Skeletal muscle satellite cell (primary cell): ENCODE results near the gene PLEK2. TPM values are rescaled to one million over a fixed set of nuclear protein-coding genes. Genes with fewer than 3 reads are reported as not detected.
A peak's percentile ranks its signal among the peaks of the same experiment; 100 is the strongest.
"Not testable (repeated sequence)": the region's sequence is repeated elsewhere in the genome, so short reads cannot be mapped to it uniquely, and the experiment has no call there.

Experiments
- H3K27me3 ChIP-seq: 2 replicates; pipeline ENCODE4 v1.7.0; 2013; ENCODE audit warnings: low read length; ENCODE audit not compliant: control insufficient read depth, insufficient read depth
- H3K36me3 ChIP-seq: 2 replicates; pipeline ENCODE4 v1.7.0; 2013; ENCODE audit warnings: mild to moderate bottlenecking, control low read depth, low read length; ENCODE audit not compliant: insufficient read depth
- H3K4me1 ChIP-seq: 2 replicates; pipeline ENCODE4 v1.7.0; 2013; ENCODE audit warnings: low read length; ENCODE audit not compliant: control insufficient read depth, insufficient read depth
- H3K4me2 ChIP-seq: 2 replicates; pipeline ENCODE4 v1.7.0; 2013; ENCODE audit warnings: mild to moderate bottlenecking, low read length
- H3K4me3 ChIP-seq: 2 replicates; pipeline ENCODE4 v1.7.0; 2013; ENCODE audit warnings: low read length
- H3K9ac ChIP-seq: 2 replicates; pipeline ENCODE4 v1.7.0; 2013; ENCODE audit warnings: mild to moderate bottlenecking, low read depth, low read length, moderate library complexity
- H3K9me3 ChIP-seq: replicated peaks from 2 replicates; pipeline ENCODE4 v1.7.0; 2013; ENCODE audit warnings: mild to moderate bottlenecking, control low read depth, low read length
- total RNA-seq: library from RNA; depleted of rRNA; stranded (reverse); fragments of >200 nt; gene quantifications from 2 replicates; pipeline ENCODE4 v1.2.3, GENCODE V29; 2012; rRNA removed

PLEK2 gene
- 7.0 and 8.6 TPM in 2 replicates for total RNA-seq

GRCh38 chr14:67411820-67412421, at the start of gene PLEK2:
PLEK2 (minus strand) TSS chr14:67412165; CDS start chr14:67412059, 106 bp downstream.
- peak within 1 kb of the TSS; percentile 51 for H3K9ac ChIP-seq
- peak within 1 kb of the TSS; percentile 75 for H3K4me3 ChIP-seq
- H3K4me1 ChIP-seq = peaks cover 22% of the 10 kb centered on the region
- no peaks in the 10 kb centered on the region for H3K9me3 ChIP-seq
- no peaks in the 10 kb centered on the region for H3K36me3 ChIP-seq
- no peaks in the 10 kb centered on the region for H3K27me3 ChIP-seq
- H3K4me2 ChIP-seq = peak within 1 kb of the TSS; percentile 93

- Histone ChIP-seq H3K4me2 (no peak overlapping the region), H3K27me3 (peaks cover 67% of the 10 kb centered on the region), H3K9me3 (no peaks in the 10 kb centered on the region), H3K36me3 (no peaks in the 10 kb centered on the region), H3K4me1 (no peaks in the 10 kb centered on the region), H3K4me3 (no peak overlapping the region), H3K9ac (no peak overlapping the region)
Observed at GRCh38 chr14:67461341-67461985, 49.5 kb upstream of the PLEK2 start.

GRCh38 chr14:67459336-67459735, 47.4 kb upstream of the PLEK2 start:
- Histone ChIP-seq H3K4me2 (no peak overlapping the region), H3K4me1 (no peaks in the 10 kb centered on the region), H3K9me3 (no peaks in the 10 kb centered on the region), H3K36me3 (no peaks in the 10 kb centered on the region), H3K9ac (no peak overlapping the region), H3K27me3 (peaks cover 49% of the 10 kb centered on the region), H3K4me3 (no peak overlapping the region)

- no peaks in the 10 kb centered on the region for H3K4me1 ChIP-seq
- H3K4me3 ChIP-seq = no peak overlapping the region
- peaks cover 60% of the 10 kb centered on the region for H3K27me3 ChIP-seq
- H3K4me2 ChIP-seq = no peak overlapping the region
- H3K9ac ChIP-seq = no peak overlapping the region
- no peaks in the 10 kb centered on the region for H3K36me3 ChIP-seq
- no peaks in the 10 kb centered on the region for H3K9me3 ChIP-seq
Observed at GRCh38 chr14:67457782-67458181, 45.8 kb upstream of the PLEK2 start.

- no peaks in the 10 kb centered on the region for H3K36me3 ChIP-seq
- no peaks in the 10 kb centered on the region for H3K9me3 ChIP-seq
- no peak overlapping the region for H3K4me2 ChIP-seq
- H3K27me3 ChIP-seq = peaks cover 64% of the 10 kb centered on the region
- no peak overlapping the region for H3K9ac ChIP-seq
- no peak overlapping the region for H3K4me3 ChIP-seq
- no peaks in the 10 kb centered on the region for H3K4me1 ChIP-seq
Observed at GRCh38 chr14:67456732-67457131, 44.8 kb upstream of the PLEK2 start.

GRCh38 chr14:67453575-67454300, 41.8 kb upstream of the PLEK2 start:
- no peak overlapping the region for H3K4me3 ChIP-seq
- no peak overlapping the region for H3K4me2 ChIP-seq
- H3K4me1 ChIP-seq = no peaks in the 10 kb centered on the region
- no peaks in the 10 kb centered on the region for H3K36me3 ChIP-seq
- H3K9ac ChIP-seq = no peak overlapping the region
- no peaks in the 10 kb centered on the region for H3K9me3 ChIP-seq
- peaks cover 44% of the 10 kb centered on the region for H3K27me3 ChIP-seq

- H3K27me3 ChIP-seq = peaks cover 33% of the 10 kb centered on the region
- H3K36me3 ChIP-seq = not testable (repeated sequence)
Observed at GRCh38 chr14:67451667-67452066, 39.7 kb upstream of the PLEK2 start.

GRCh38 chr14:67449096-67449495, 37.1 kb upstream of the PLEK2 start:
- Histone ChIP-seq H3K27me3 (peaks cover 43% of the 10 kb centered on the region), H3K9me3 (no peaks in the 10 kb centered on the region), H3K9ac (no peak overlapping the region), H3K36me3 (no peaks in the 10 kb centered on the region), H3K4me3 (no peak overlapping the region), H3K4me2 (no peak overlapping the region), H3K4me1 (no peaks in the 10 kb centered on the region)

More at GRCh38 chr14:67451667-67452066, 39.7 kb upstream of the PLEK2 start:
- not testable (repeated sequence) for H3K9me3 ChIP-seq, H3K4me2 ChIP-seq, H3K9ac ChIP-seq, H3K4me1 ChIP-seq, H3K4me3 ChIP-seq

GRCh38 chr14:67447033-67447381, 35.0 kb upstream of the PLEK2 start:
- H3K4me2 ChIP-seq = no peak overlapping the region
- no peaks in the 10 kb centered on the region for H3K4me1 ChIP-seq
- no peaks in the 10 kb centered on the region for H3K9me3 ChIP-seq
- H3K4me3 ChIP-seq = no peak overlapping the region
- no peaks in the 10 kb centered on the region for H3K36me3 ChIP-seq
- H3K27me3 ChIP-seq = peaks cover 36% of the 10 kb centered on the region
- no peak overlapping the region for H3K9ac ChIP-seq

GRCh38 chr14:67446371-67447032, 34.5 kb upstream of the PLEK2 start:
- Histone ChIP-seq H3K9me3 (no peaks in the 10 kb centered on the region), H3K4me3 (no peak overlapping the region), H3K27me3 (peaks cover 36% of the 10 kb centered on the region), H3K4me2 (no peak overlapping the region), H3K9ac (no peak overlapping the region), H3K4me1 (no peaks in the 10 kb centered on the region), H3K36me3 (no peaks in the 10 kb centered on the region)

- no peak overlapping the region for H3K9ac ChIP-seq
Observed at GRCh38 chr14:67444395-67444794, 32.4 kb upstream of the PLEK2 start.

More at GRCh38 chr14:67444395-67444794, 32.4 kb upstream of the PLEK2 start:
- Histone ChIP-seq H3K36me3 (no peaks in the 10 kb centered on the region), H3K4me1 (no peaks in the 10 kb centered on the region), H3K9me3 (no peaks in the 10 kb centered on the region), H3K27me3 (peaks cover 52% of the 10 kb centered on the region), H3K4me3 (no peak overlapping the region), H3K4me2 (no peak overlapping the region)
